Measurements from ENCODE around the gene BRD4. TPM values are rescaled to one million over a fixed set of nuclear protein-coding genes. Genes with fewer than 3 reads are reported as not detected.
A peak's percentile ranks its signal among the peaks of the same experiment; 100 is the strongest.

Gene BRD4
- total RNA-seq, 4 donors from 2014 or later = 34.1 to 48.1 (median 37.5) TPM

DNA sequence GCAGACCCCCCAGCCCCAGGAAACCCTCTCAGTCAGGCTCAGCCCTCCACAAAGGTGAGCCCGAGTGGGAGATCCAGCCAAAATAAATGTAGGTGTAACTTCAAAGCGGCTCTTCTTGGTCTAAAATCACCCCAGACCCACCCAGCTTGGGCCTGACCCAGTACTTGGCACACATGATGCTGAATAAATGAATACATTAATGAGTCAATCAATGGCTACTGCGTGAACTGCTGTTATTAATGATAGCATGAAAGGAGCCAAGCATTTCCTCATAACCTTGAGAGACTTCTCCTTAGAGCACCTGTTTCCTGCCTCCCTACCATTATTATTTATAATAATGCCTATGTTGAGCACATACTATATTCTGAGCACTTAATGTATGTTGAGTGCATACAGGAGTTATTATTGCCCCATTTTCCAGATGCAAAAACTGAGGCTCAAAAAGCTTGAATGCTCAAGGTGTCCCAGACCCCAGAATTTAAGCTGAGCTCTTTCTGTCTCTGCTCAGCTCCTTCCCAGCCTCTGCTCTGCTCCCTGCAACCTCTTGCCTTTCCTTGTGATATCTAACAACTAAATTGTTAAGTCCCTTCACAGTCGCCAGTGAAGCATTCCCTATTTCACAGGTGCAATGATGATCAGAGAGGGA, 135.9 kb downstream of the BRD4 start:
- intact Hi-C loops (cut with DNase I) = no loop called here

DNA sequence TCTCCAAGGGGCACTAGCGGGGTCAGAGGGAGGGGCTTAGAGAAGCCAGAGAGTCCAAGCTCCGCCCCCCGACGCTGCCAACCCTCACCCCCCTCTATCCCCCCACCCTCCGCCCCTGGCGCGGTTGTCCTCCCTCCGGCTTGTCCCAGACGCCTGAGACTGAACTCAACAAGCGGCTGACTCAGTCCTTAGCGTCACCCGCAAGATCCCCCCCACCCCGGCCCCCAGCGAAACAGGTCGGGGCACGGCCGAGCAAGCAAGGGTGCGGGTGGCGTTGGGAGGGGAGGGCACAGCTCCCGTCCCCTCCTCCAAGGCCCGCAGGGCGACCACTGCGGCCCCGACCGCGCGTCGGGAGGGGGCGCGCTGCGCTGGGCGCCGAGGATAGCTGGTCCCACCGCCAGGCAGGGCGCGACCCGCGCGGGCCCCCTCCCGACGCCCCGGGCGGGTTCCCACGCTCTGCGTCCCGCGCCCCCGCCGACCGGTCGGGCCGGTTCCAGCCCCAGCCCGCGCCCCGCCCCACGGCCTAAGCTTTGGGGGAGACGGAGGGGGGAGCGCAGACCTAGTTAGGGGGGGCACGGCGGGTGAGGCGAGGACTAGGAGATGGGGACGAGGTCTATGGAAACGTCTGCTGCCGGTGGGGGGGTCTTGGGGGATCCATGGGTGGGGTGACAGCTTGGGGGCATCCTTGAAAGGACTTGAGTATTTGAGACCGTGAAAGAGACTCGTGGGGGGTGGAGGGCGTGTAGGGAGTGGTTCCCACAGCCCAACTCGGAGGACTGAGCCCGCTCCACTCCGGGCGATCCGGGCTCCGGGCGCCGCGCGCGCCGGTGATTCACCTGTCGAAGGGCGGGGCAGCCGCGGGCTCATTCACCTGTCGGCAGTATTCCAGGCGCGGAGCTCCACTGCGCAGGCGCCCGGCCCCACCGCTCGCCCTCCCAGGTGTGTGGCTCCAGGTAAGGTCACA, 136.7 kb downstream of the BRD4 start:
- H3K4me1 ChIP-seq = peaks cover 13 to 40% (median 25%) of the 10 kb centered on the region in 4 donors
- H3K9me3 ChIP-seq = no peaks in the 10 kb centered on the region
- peak overlapping the region; percentile 45 to 53 (median 50) for H3K4me3 ChIP-seq
- TF ChIP-seq EP300 (IDR thresholded peaks at IDR 0.05) (no peak), CTCF (IDR thresholded peaks at IDR 0.05) (peak in 1 of 3 experiments; percentile 9)
- peak overlapping the region; percentile 35 to 57 (median 43) for H3K27ac ChIP-seq (replicated peaks in 1 of 4)
- intact Hi-C loops (cut with DNase I) = no loop called here
- no peak for DNase-seq (ENCODE audit: extremely low spot score)
- WGBS = 16% methylated on average over 27 of the region's 91 CpGs
- peaks cover 6 to 85% (median 40%) of the 10 kb centered on the region in 4 donors for H3K27me3 ChIP-seq
- H3K36me3 ChIP-seq = peaks cover 0 to 4% (median 0%) of the 10 kb centered on the region in 4 donors

More for the DNA sequence above, 135.9 kb downstream of the BRD4 start:
- peak overlapping the region; percentile 35 to 57 (median 43) for H3K27ac ChIP-seq (replicated peaks in 1 of 4)
- WGBS = 72% methylated on average over 4 of the region's 4 CpGs
- no peak for TF ChIP-seq CTCF (IDR thresholded peaks at IDR 0.05)
- TF ChIP-seq POLR2A (IDR thresholded peaks at IDR 0.05; ENCODE audit: low read depth) = no peak
- TF ChIP-seq POLR2AphosphoS5 (IDR thresholded peaks at IDR 0.05) = no peak
- H3K27me3 ChIP-seq = peaks cover 6 to 90% (median 40%) of the 10 kb centered on the region in 4 donors
- H3K4me3 ChIP-seq = peak overlapping the region; percentile 45 to 53 (median 50)
- no peak for DNase-seq (ENCODE audit: extremely low spot score)
- H3K36me3 ChIP-seq = no peaks in the 10 kb centered on the region
- peaks cover 13 to 46% (median 29%) of the 10 kb centered on the region in 4 donors for H3K4me1 ChIP-seq
- H3K9me3 ChIP-seq = no peaks in the 10 kb centered on the region

DNA sequence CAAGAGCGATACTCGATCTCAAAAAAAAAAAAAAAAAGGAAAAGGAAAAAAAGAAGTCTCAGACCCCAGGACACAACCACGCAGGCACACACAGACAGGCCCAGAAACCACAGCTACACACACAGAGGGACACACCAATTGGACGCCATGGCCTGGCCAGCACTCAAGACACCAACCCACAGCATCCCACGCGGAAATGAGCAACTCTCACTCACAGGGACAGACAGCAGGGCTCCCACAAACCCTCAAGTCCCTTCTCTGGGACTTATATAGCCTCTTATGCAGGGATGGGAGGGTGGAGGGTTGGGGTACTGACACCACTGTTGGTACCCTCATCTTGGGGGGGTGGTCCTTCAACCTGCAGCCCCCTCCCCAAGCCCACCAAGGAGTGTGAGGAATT, 137.4 kb downstream of the BRD4 start:
- peaks cover under 1 to 78% (median 34%) of the 10 kb centered on the region in 4 donors for H3K27me3 ChIP-seq
- peak overlapping the region; percentile 45 to 53 (median 50) for H3K4me3 ChIP-seq
- WGBS = 73% methylated on average over 6 of the region's 6 CpGs
- no peak for DNase-seq (ENCODE audit: extremely low spot score)
- TF ChIP-seq POLR2A (IDR thresholded peaks at IDR 0.05; ENCODE audit: low read depth) (no peak), POLR2AphosphoS5 (IDR thresholded peaks at IDR 0.05) (no peak), EP300 (IDR thresholded peaks at IDR 0.05) (no peak), CTCF (IDR thresholded peaks at IDR 0.05) (no peak)
- intact Hi-C loops (cut with DNase I) = no loop called here
- no peaks in the 10 kb centered on the region for H3K9me3 ChIP-seq
- peaks cover 0 to 9% (median 0%) of the 10 kb centered on the region in 4 donors for H3K36me3 ChIP-seq
- peak overlapping the region; percentile 15 to 48 (median 37) for H3K27ac ChIP-seq (replicated peaks in 1 of 4)
- H3K4me1 ChIP-seq = peaks cover 6 to 33% (median 18%) of the 10 kb centered on the region in 4 donors

DNA sequence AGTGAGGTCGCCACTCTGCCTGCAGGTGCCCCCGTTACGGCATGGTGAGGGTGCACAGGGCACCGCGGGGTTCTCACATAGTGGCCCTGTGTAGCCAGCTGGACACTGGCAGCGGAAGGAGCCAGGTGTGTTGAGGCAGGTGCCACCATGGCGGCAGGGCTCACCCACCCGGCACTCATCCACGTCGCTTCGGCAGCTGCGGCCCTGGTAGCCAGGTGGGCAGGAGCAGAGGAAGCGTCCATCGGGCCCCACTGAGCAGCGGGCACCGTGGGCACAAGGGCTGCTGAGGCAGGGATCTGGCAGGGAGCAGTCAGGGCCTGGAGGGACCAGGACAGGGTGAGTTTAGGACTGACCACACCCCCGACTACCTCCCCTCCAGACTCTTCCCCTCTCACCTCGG, 140.4 kb downstream of the BRD4 start:
- intact Hi-C loops (cut with DNase I) = no loop called here
- no peak overlapping the region for H3K27ac ChIP-seq (replicated peaks in 1 of 4)

More for the DNA sequence above, 140.4 kb downstream of the BRD4 start:
- DNase-seq (ENCODE audit: extremely low spot score) = no peak
- WGBS = 97% methylated on average over 6 of the region's 18 CpGs
- H3K36me3 ChIP-seq = peaks cover 0 to 11% (median 0%) of the 10 kb centered on the region in 4 donors
- H3K4me1 ChIP-seq = peaks cover 3 to 16% (median 13%) of the 10 kb centered on the region in 4 donors
- H3K4me3 ChIP-seq = no peak overlapping the region
- no peak for TF ChIP-seq EP300 (IDR thresholded peaks at IDR 0.05)
- no peak for TF ChIP-seq POLR2A (IDR thresholded peaks at IDR 0.05; ENCODE audit: low read depth)
- no peak for TF ChIP-seq CTCF (IDR thresholded peaks at IDR 0.05)
- no peak for TF ChIP-seq POLR2AphosphoS5 (IDR thresholded peaks at IDR 0.05)
- H3K27me3 ChIP-seq = peaks cover 0 to 48% (median 20%) of the 10 kb centered on the region in 4 donors
- no peaks in the 10 kb centered on the region for H3K9me3 ChIP-seq

All from esophagus muscularis mucosa (tissue), 4 donors.